H1 (cell line): Measurements from ENCODE around the gene EEIG2. TPM values are rescaled to one million over a fixed set of nuclear protein-coding genes. Genes with fewer than 3 reads are reported as not detected.

Source experiments
- CTCF ChIA-PET: fragments of 300-600 bp; sonication (Branson Sonifier 250); formaldehyde crosslinking; loops from one replicate; lab custom pipeline; 2021; ENCODE audit not compliant: partially characterized antibody; lab: Charles Lee
- POLR2A ChIA-PET: fragments of 300-600 bp; sonication (Branson Sonifier 250); formaldehyde crosslinking; loops from one replicate; lab custom pipeline; 2021; ENCODE audit warnings: inconsistent platforms; ENCODE audit not compliant: partially characterized antibody; lab: Charles Lee
- DNase-seq, 2 experiments: peaks; one replicate each; pipeline versions ENCODE4 v3.0.0 to v3.0.0-alpha.2; 2010 to 2022; ENCODE audit warnings: low spot score in 2 of 2, low read depth in 1 of 2, mixed read lengths in 1 of 2
- FAIRE-seq: peaks from 2 replicates; lab custom pipeline; 2011; peaks lifted over from hg19 to GRCh38; lab: Jason Lieb, UNC
- H2AFZ ChIP-seq: 2 replicates; pipeline ENCODE4 v1.8.1; 2012; ENCODE audit warnings: low read length, inconsistent platforms
- H2AK5ac ChIP-seq: 2 replicates; pipeline ENCODE4 v1.6.1; 2013; ENCODE audit warnings: low read depth, low read length
- H2BK120ac ChIP-seq: replicated peaks from 2 replicates; pipeline ENCODE3; 2013; ENCODE audit warnings: low read depth, low read length, inconsistent platforms
- H2BK12ac ChIP-seq: 2 replicates; pipeline ENCODE4 v1.6.1; 2013; ENCODE audit warnings: low read depth, low read length
- H2BK15ac ChIP-seq: 2 replicates; pipeline ENCODE4 v1.6.1; 2013; ENCODE audit warnings: low read length
- H2BK20ac ChIP-seq: 2 replicates; pipeline ENCODE4 v1.6.1; 2013; ENCODE audit warnings: low read length
- H2BK5ac ChIP-seq: 2 replicates; pipeline ENCODE4 v1.6.1; 2013; ENCODE audit warnings: low read depth, low read length
- H3K14ac ChIP-seq: 2 replicates; pipeline ENCODE4 v1.6.1; 2013; ENCODE audit warnings: inconsistent platforms; ENCODE audit not compliant: insufficient read length
- H3K18ac ChIP-seq: 2 replicates; pipeline ENCODE4 v1.6.1; 2013; ENCODE audit warnings: low read length; ENCODE audit errors: extremely low read depth
- H3K23ac ChIP-seq: 2 replicates; pipeline ENCODE4 v1.6.1; 2013; ENCODE audit warnings: inconsistent platforms; ENCODE audit not compliant: insufficient read length
- H3K23me2 ChIP-seq: 2 replicates; pipeline ENCODE4 v1.6.1; 2013; ENCODE audit warnings: low read depth, low read length
- H3K27ac ChIP-seq: 2 replicates; pipeline ENCODE4 v1.6.1; 2011; ENCODE audit warnings: low read depth, low read length, inconsistent platforms
- H3K27me3 ChIP-seq, 4 experiments: replicated peaks in 1 of 4; 1 replicate in 1 of 4; 2 replicates in 3 of 4; pipeline versions ENCODE4 v1.6.1 to v1.8.1; 2011 to 2013; ENCODE audit warnings: low read length in 3 of 4, mild to moderate bottlenecking in 3 of 4, inconsistent platforms in 2 of 4, mixed read lengths in 2 of 4, moderate library complexity in 1 of 4; ENCODE audit not compliant: control insufficient read depth in 3 of 4, insufficient read depth in 3 of 4; ENCODE audit errors: extremely low read depth in 1 of 4
- H3K36me3 ChIP-seq, 4 experiments: 2 replicates each; pipeline versions ENCODE4 v1.6.1 to v1.8.1; 2011 to 2013; ENCODE audit warnings: mild to moderate bottlenecking in 4 of 4, low read length in 3 of 4, moderate library complexity in 2 of 4, control low read depth in 1 of 4, inconsistent platforms in 1 of 4; ENCODE audit not compliant: insufficient read depth in 4 of 4, control insufficient read depth in 2 of 4
- H3K4ac ChIP-seq: replicated peaks from 2 replicates; pipeline ENCODE3; 2013; ENCODE audit warnings: low read length, low read depth, mixed read lengths, inconsistent platforms; ENCODE audit not compliant: insufficient read length
- H3K4me1 ChIP-seq, 4 experiments: replicated peaks in 1 of 4; 1 replicate in 1 of 4; 2 replicates in 3 of 4; pipeline versions ENCODE4 v1.6.1 to v1.8.1; 2011 to 2013; ENCODE audit warnings: low read length in 3 of 4, inconsistent platforms in 2 of 4, mixed read lengths in 1 of 4; ENCODE audit not compliant: insufficient read depth in 4 of 4, control insufficient read depth in 3 of 4
- H3K4me2 ChIP-seq, 2 experiments: 2 replicates each; pipeline versions ENCODE4 v1.6.1 to v1.8.1; 2011 to 2013; ENCODE audit warnings: low read depth in 2 of 2, low read length in 2 of 2, control low read depth in 1 of 2, inconsistent platforms in 1 of 2, mild to moderate bottlenecking in 1 of 2; ENCODE audit not compliant: insufficient read depth in 1 of 2
- H3K4me3 ChIP-seq, 4 experiments: fragments of 200-600, 300-600 bp in 1 of 4; sonication (generic), shearing (Covaris generic), sonication (Bioruptor Twin) in 1 of 4; 2 replicates each; pipeline versions ENCODE4 v1.5.1 to v1.8.1; 2011 to 2016; ENCODE audit warnings: low read length in 4 of 4, low read depth in 3 of 4, control low read depth in 2 of 4, inconsistent platforms in 2 of 4, mild to moderate bottlenecking in 2 of 4, mixed read lengths in 1 of 4, moderate library complexity in 1 of 4; ENCODE audit not compliant: insufficient read depth in 2 of 4; ENCODE audit errors: extremely low read depth in 1 of 4
- H3K56ac ChIP-seq: replicated peaks from 2 replicates; pipeline ENCODE3; 2013; ENCODE audit warnings: low read depth, mild to moderate bottlenecking, mixed read lengths, low read length, inconsistent platforms; ENCODE audit not compliant: insufficient read length
- H3K79me1 ChIP-seq: 2 replicates; pipeline ENCODE4 v1.6.1; 2013; ENCODE audit warnings: low read depth, low read length, control low read depth
- H3K79me2 ChIP-seq, 2 experiments: 2 replicates each; pipeline versions ENCODE4 v1.6.1 to v1.8.1; 2012 to 2013; ENCODE audit warnings: low read length in 2 of 2, mild to moderate bottlenecking in 2 of 2, inconsistent platforms in 1 of 2; ENCODE audit not compliant: insufficient read depth in 2 of 2, control insufficient read depth in 1 of 2
- H3K9ac ChIP-seq, 4 experiments: replicated peaks in 1 of 4; 1 replicate in 1 of 4; 2 replicates in 3 of 4; pipeline versions ENCODE4 v1.6.1 to v1.8.1; 2011 to 2013; ENCODE audit warnings: low read depth in 3 of 4, low read length in 3 of 4, control low read depth in 2 of 4, mild to moderate bottlenecking in 2 of 4, moderate library complexity in 2 of 4, inconsistent platforms in 1 of 4; ENCODE audit errors: extremely low read depth in 1 of 4
- H3K9me3 ChIP-seq, 2 experiments: 2 replicates each; pipeline versions ENCODE4 v1.6.1 to v1.8.1; 2012 to 2013; ENCODE audit warnings: mild to moderate bottlenecking in 2 of 2, moderate library complexity in 2 of 2, control low read depth in 1 of 2, inconsistent platforms in 1 of 2, low read depth in 1 of 2, low read length in 1 of 2, mixed read lengths in 1 of 2; ENCODE audit not compliant: insufficient read depth in 2 of 2
- H4K20me1 ChIP-seq, 2 experiments: replicated peaks in 1 of 2; 2 replicates each; pipeline versions ENCODE3 to v1.8.1; 2011 to 2013; ENCODE audit warnings: inconsistent platforms in 2 of 2, low read length in 2 of 2, mild to moderate bottlenecking in 1 of 2; ENCODE audit not compliant: insufficient read depth in 2 of 2, control insufficient read depth in 1 of 2
- H4K5ac ChIP-seq: 2 replicates; pipeline ENCODE4 v1.6.1; 2013; ENCODE audit warnings: low read length, low read depth, mixed read lengths, inconsistent platforms; ENCODE audit not compliant: insufficient read length
- H4K8ac ChIP-seq: 2 replicates; pipeline ENCODE4 v1.8.0; 2013; ENCODE audit warnings: mild to moderate bottlenecking, moderate library complexity, low read length, inconsistent platforms; ENCODE audit not compliant: insufficient read depth; ENCODE audit errors: extremely low read depth
- H4K91ac ChIP-seq: replicated peaks from 2 replicates; pipeline ENCODE3; 2013; ENCODE audit warnings: low read length, mixed read lengths, inconsistent platforms; ENCODE audit not compliant: insufficient read length
- CBX5 ChIP-seq: fragments of 300-800, 300-1000 bp; sonication (generic); IDR thresholded peaks from 2 replicates; pipeline ENCODE4 v1.7.1; 2016; ENCODE audit warnings: antibody characterized with exemption, low read length, low read depth
- CBX8 ChIP-seq: fragments of 300-800, 300-1000 bp; sonication (generic); IDR thresholded peaks from 2 replicates; pipeline ENCODE4 v1.7.1; 2016; ENCODE audit warnings: low read depth, low read length, borderline replicate concordance
- CHD1 ChIP-seq: IDR thresholded peaks from 2 replicates; pipeline ENCODE4 v1.6.1; 2012; ENCODE audit warnings: low read depth, low read length, improper control_type of control experiment
- POLR2AphosphoS5 ChIP-seq: IDR thresholded peaks from 2 replicates; pipeline ENCODE4 v1.6.1; 2011; ENCODE audit warnings: low read depth, low read length
- RAD21 ChIP-seq, 2 experiments: IDR thresholded peaks in 1 of 2; conservative IDR thresholded peaks in 1 of 2; 2 replicates each; pipeline ENCODE4 v1.6.1; 2011; ENCODE audit warnings: low read depth in 2 of 2, low read length in 2 of 2, improper control_type of control experiment in 1 of 2, inconsistent platforms in 1 of 2, mild to moderate bottlenecking in 1 of 2, moderate library complexity in 1 of 2
- SIN3A ChIP-seq, 2 experiments: IDR thresholded peaks in 1 of 2; conservative IDR thresholded peaks in 1 of 2; 2 replicates each; pipeline ENCODE4 v1.6.1; 2011 to 2012; ENCODE audit warnings: low read length in 2 of 2, improper control_type of control experiment in 1 of 2, low read depth in 1 of 2, mild to moderate bottlenecking in 1 of 2
- SIRT6 ChIP-seq: IDR thresholded peaks from one replicate; pipeline ENCODE4 v1.7.1; 2012; ENCODE audit warnings: low read length, inconsistent platforms
- SP2 ChIP-seq: IDR thresholded peaks from 2 replicates; pipeline ENCODE4 v1.6.1; 2012; ENCODE audit warnings: mild to moderate bottlenecking, low read length, inconsistent platforms
- SRF ChIP-seq: IDR thresholded peaks from 2 replicates; pipeline ENCODE4 v1.6.1; 2011; ENCODE audit warnings: mild to moderate bottlenecking, low read depth, low read length, moderate library complexity
- WGBS, 2 experiments: shearing (Covaris generic) in 1 of 2; methylation state at CpG; one replicate each; pipeline versions ENCODE4 v1.1.6 to v1.1.7; 2013 to 2015; ENCODE audit warnings: low lambda C conversion rate in 2 of 2, mixed read lengths in 2 of 2, inconsistent platforms in 1 of 2, low coverage in 1 of 2, missing lambda C conversion rate in 1 of 2; ENCODE audit not compliant: insufficient replicate concordance in 2 of 2, insufficient coverage in 1 of 2, insufficient read length in 1 of 2; ENCODE audit errors: extremely low coverage in 1 of 2, missing lambda C conversion rate in 1 of 2; 5-methylcytosine and 5-hydroxymethylcytosine counted together
- polyA plus RNA-seq, 7 experiments: library from polyadenylated mRNA; depleted of rRNA in 3 of 7; stranded (reverse) in 5 of 7; unstranded in 2 of 7; fragments of >200 nt in 5 of 7; fragments of 200-250 nt in 2 of 7; gene quantifications; 1 replicate in 5 of 7; 2 replicates in 1 of 7; 4 replicates in 1 of 7; pipeline versions ENCODE4 v1.2.1 to v1.2.3, GENCODE V29; 2011 to 2013; ENCODE audit warnings: missing spikeins in 2 of 7, mixed read lengths in 2 of 7
- total RNA-seq: library from RNA; stranded (reverse); fragmentation: NEBNext Ultra II Directional; extraction: Animal tissue kit (Norgen Biotek cat#: 25700); gene quantifications from 2 replicates; pipeline ENCODE4 v1.2.1, GENCODE V29; 2021
- TF ChIP-seq, protein P1 (sequence below): IDR thresholded peaks from 2 replicates; pipeline ENCODE4 v1.6.1; 2012; ENCODE audit warnings: inconsistent platforms

Gene EEIG2
- total and polyA plus RNA-seq, 2 of the 8 experiments (the other 6 are each of a cell fraction or from before 2014, with no cell fraction given): 6.1 to 20.1 TPM

DNA sequence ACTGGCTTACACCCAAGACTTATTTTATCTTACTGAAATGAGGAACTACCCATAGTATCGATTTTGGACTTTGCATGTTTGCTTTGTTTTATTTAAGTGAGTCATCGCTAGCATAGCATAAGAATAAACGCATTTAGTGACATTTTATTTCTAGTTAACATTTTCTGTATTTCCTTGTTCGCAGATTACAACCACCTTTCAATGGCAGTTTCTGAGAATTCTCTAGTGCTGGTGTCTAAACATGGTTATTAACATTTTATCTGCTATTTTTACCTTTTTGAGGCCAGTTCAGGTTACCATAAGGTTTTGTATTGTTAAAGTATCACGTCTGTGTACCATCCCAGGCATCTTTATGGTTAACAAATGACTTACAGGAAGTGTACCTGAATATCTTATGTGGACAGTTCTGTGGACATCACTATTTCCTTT, 24.5 kb downstream of the EEIG2 start:
- no peak overlapping the region for H3K27ac ChIP-seq
- no peak overlapping the region for H2AK5ac ChIP-seq
- no peak overlapping the region for H3K14ac ChIP-seq
- H3K18ac ChIP-seq: no peak overlapping the region
- POLR2A ChIA-PET: no interaction called here
- no peak overlapping the region for H3K23ac ChIP-seq
- no peak overlapping the region for H4K8ac ChIP-seq
- no peak overlapping the region for H2BK12ac ChIP-seq
- no peaks in the 10 kb centered on the region for H3K36me3 ChIP-seq
- H4K5ac ChIP-seq: no peak overlapping the region
- H3K9me3 ChIP-seq: peaks cover 7 to 11% of the 10 kb centered on the region in 2 experiments; a peak in 3 of 4 replicates
- no peak overlapping the region for H4K91ac ChIP-seq
- no peak overlapping the region for H3K4me3 ChIP-seq
- no peak for DNase-seq
- H2BK5ac ChIP-seq: no peak overlapping the region
- no peak for FAIRE-seq
- H3K27me3 ChIP-seq: no peaks in the 10 kb centered on the region
- no peaks in the 10 kb centered on the region for H3K4me1 ChIP-seq
- peaks cover 0 to 26% of the 10 kb centered on the region in 2 experiments; a peak in 2 of 4 replicates for H3K79me2 ChIP-seq
- H3K79me1 ChIP-seq: no peaks in the 10 kb centered on the region; the same call in 1 of the 2 replicates
- no peaks in the 10 kb centered on the region for H4K20me1 ChIP-seq
- H2BK20ac ChIP-seq: no peak overlapping the region
- H3K4me2 ChIP-seq: no peak overlapping the region
- H3K4ac ChIP-seq: no peak overlapping the region
- no peak for TF ChIP-seq SP2
- TF ChIP-seq CBX5: no peak
- TF ChIP-seq CBX8: no peak
- no peak for TF ChIP-seq SIRT6
- TF ChIP-seq, protein P1, sequence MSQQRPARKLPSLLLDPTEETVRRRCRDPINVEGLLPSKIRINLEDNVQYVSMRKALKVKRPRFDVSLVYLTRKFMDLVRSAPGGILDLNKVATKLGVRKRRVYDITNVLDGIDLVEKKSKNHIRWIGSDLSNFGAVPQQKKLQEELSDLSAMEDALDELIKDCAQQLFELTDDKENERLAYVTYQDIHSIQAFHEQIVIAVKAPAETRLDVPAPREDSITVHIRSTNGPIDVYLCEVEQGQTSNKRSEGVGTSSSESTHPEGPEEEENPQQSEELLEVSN: no peak
- no peak for TF ChIP-seq POLR2AphosphoS5
- TF ChIP-seq CHD1: no peak
- TF ChIP-seq RAD21 (IDR thresholded peaks at IDR 0.05 in 1 of 2, conservative IDR thresholded peaks at IDR 0.05 in 1 of 2; ENCODE audit: low read depth in 2 of 2, low read length in 2 of 2): no peak
- no peak for TF ChIP-seq SIN3A (conservative IDR thresholded peaks at IDR 0.05 in 1 of 2, IDR thresholded peaks at IDR 0.05 in 1 of 2; ENCODE audit: low read depth in 1 of 2, low read length in 2 of 2)
- no peak for TF ChIP-seq SRF
- H3K9ac ChIP-seq: no peak overlapping the region
- H2BK15ac ChIP-seq: no peak overlapping the region
- WGBS, 2 experiments: 84% methylated on average over 5 of the region's 5 CpGs; no CpG with 5 or more reads in 1 of the 2 experiments
- CTCF ChIA-PET: interaction anchor here (1.0 kb wide), 1 partner anchor 24 kb away, joined by 3 read pairs; no protein-coding TSS in a partner anchor
- no peak overlapping the region for H2BK120ac ChIP-seq
- H3K56ac ChIP-seq: no peak overlapping the region
- H3K23me2 ChIP-seq: no peaks in the 10 kb centered on the region
- no peak overlapping the region for H2AFZ ChIP-seq
